ENCODE results near the gene CEACAM19.

The CEACAM19 gene

DNA sequence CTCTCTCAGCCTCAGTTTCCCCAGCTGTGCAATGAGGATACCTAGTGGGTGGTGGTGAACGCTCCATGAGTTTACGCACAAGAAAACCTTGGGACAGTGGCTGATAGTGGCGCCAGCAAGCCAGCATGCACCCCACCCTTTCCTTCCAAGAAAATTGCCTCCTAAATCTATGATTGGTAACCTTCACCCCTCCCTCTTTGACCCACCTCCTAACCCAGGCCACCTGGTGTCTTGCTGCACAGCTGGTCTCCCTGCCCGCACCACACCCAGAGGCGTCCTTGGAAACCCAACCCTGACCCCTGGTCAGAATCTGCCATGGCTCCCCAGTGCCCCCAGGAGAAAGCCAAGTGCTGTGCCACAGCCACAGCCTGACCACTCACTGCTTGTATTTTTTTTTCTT lies 54.4 kb downstream of the CEACAM19 start:
- DNase-seq, result no peak

DNA sequence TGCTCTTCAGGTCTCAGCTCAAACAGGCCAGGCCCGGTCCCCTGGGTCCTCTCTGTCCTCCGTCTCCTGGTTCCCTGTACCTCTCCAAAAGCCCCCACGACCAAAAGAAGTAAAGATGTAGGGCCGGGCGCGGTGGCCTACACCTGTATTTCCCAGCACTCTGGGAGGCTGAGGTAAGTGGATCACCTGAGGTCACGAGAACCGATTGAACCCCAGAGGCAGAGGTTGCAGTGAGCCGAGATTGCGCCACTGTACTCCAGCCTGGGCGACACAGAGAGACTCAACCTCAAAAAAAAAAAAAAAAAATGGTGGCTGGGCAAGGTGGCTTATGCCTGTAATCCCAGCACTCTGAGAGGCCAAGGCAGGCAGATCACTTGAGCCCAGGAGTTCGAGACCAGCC lies 55.2 kb downstream of the CEACAM19 start:
- no peak for DNase-seq

DNA sequence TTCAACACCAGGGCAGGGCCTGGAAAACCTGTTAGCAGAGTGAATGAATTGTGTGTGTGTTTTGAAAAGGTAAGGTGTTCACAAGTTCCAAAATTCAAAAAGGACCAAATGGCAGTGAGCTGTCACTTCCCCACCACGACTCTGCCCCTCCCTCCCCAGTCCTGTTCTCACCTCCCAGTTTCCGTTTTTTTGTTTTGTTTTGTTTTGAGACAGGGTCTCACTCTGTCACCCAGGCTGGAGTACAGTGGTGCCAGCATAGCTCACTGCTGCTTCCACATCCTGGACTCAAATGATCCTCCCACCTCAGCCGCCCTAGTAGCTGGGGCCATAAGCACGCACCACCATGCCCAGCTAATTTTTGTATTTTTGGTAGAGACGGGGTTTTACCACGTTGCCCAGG lies 56.9 kb downstream of the CEACAM19 start:
- no peak for DNase-seq

DNA sequence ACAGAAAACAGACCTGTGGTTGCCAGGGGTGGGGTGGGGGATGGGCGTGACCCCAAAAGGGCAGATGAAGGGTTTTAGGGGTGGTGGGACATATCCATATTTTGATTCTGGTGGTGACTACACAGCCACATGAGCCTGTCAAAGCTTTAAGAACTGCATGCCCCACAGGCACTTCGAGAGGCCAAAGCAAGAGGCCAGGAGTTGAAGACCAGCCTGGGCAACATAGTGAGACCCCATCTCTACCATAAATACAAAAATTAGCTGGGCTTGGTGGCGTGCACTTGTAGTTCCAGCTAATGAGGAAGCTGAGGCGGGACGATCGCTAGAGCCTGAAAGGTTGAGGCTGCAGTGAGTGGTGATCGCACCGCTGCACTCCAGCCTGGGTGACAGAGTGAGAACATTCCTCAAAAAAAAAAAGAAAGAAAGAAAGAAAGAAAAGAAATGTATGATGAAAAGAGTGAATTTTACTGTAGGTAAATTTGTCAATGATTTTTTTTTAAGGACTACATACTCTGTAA lies 58.3 kb downstream of the CEACAM19 start:
- DNase-seq, result no peak

DNA sequence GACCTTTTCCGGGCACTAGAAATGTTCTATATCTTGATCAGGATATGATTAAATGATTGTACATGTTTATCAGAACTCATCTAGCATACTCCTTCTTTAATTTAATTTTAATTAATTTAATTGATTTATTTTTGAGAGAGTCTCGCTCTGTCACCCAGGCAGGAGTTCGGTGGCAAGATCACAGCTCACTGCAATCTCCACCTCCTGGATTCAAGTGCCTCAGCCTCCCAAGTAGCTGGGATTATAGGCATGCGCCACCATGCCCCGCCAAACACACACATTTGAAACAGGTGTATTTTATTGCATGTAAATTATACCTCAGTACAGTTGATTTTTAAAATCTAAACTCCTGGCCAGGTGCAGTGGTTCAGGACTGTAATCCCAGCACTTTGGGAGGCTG lies 59.8 kb downstream of the CEACAM19 start:
- no peak for DNase-seq

DNA sequence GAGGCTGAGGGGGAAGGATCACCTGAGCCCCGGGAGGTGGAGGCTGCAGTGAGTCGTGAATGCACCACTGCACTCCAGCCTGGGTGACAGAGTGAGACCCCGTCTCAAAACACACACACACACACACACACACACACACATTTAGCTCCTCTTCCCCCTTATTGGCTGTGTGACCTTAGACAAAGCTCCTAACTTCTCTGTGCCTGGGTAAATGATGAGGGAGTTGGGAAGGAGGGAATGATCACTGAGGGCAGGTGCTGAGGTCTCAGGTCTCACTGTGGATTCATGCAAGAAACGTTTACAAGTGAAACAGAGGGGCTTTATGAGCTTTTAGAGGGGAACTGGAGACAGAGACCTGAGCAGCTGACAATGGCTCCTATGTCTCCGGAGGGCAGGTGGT lies 60.3 kb downstream of the CEACAM19 start:
- DNase-seq, result no peak

DNA sequence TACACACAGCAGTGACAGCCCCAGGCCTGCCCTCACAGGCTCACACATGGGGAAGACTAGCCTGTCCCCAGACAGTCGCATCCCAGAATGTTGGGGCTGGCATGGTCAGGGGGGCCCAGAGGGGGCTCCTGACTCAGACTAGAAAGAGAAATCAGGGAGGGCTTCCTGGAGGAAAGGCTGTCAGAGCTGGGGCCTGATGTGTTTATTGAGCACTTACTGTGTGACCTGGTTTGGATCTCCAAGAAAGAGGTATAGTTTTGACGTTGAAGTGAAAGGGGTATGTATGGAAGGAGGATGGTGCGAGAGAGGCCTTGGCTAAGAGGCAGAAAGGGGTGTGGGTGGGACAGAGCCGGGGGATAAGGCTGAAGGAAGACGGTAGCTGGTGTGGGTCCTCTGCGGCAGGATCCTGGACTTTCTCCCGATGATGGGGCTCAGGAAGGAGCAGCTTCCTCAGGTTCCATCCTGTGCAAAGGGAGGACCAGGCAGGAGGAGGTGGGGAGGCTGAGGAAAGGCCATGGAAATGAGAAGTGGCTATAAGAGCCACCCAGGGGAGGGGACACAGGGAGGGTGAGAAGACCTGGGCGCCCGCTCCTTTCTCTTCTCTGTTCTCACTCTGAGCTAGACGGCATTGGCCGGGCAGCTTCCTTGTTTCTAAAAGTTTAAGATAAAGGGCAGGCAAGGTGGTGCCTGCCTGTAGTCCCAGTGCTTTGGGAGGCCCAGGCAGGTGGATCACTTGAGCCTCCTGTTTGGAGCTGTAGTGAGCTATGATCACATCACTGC lies 61.1 kb downstream of the CEACAM19 start:
- no peak for DNase-seq
